Ishikawa (cell line): ENCODE data around the gene PNKP.

Source experiments
- CREB1 ChIP-seq: IDR thresholded peaks from 2 replicates; pipeline ENCODE4 v1.6.1; 2012; ENCODE audit warnings: low read depth
- EGR1 ChIP-seq: IDR thresholded peaks from 2 replicates; pipeline ENCODE4 v1.6.1; 2012
- EP300 ChIP-seq: IDR thresholded peaks from 2 replicates; pipeline ENCODE4 v1.6.1; 2012; ENCODE audit warnings: borderline replicate concordance
- FOXM1 ChIP-seq: IDR thresholded peaks from 2 replicates; pipeline ENCODE4 v1.6.1; 2012; ENCODE audit warnings: low read depth, borderline replicate concordance
- MAX ChIP-seq: IDR thresholded peaks from 2 replicates; pipeline ENCODE4 v1.6.1; 2012
- NFIC ChIP-seq: IDR thresholded peaks from 2 replicates; pipeline ENCODE4 v1.6.1; 2012
- RAD21 ChIP-seq: IDR thresholded peaks from 2 replicates; pipeline ENCODE4 v1.6.1; 2012; ENCODE audit warnings: low read depth
- REST ChIP-seq: IDR thresholded peaks from 2 replicates; pipeline ENCODE4 v1.6.1; 2012; ENCODE audit warnings: low read depth, mild to moderate bottlenecking
- TAF1 ChIP-seq: IDR thresholded peaks from 2 replicates; pipeline ENCODE4 v1.6.1; 2012; ENCODE audit warnings: low read depth, mild to moderate bottlenecking
- TCF12 ChIP-seq: IDR thresholded peaks from 2 replicates; pipeline ENCODE4 v1.6.1; 2012; ENCODE audit warnings: low read depth
- TEAD4 ChIP-seq: IDR thresholded peaks from 2 replicates; pipeline ENCODE4 v1.6.1; 2012
- YY1 ChIP-seq: IDR thresholded peaks from 2 replicates; pipeline ENCODE4 v1.6.1; 2012; ENCODE audit warnings: low read depth
- ZBTB7A ChIP-seq: IDR thresholded peaks from 2 replicates; pipeline ENCODE4 v1.6.1; 2012; ENCODE audit warnings: low read depth

- TF ChIP-seq NFIC (no peak), REST (no peak), TAF1 (no peak), MAX (no peak), RAD21 (no peak), ZBTB7A (no peak), CREB1 (no peak), TEAD4 (no peak), FOXM1 (no peak), EP300 (no peak), TCF12 (no peak), YY1 (no peak), EGR1 (no peak)
Measured at GRCh38 chr19:49838885-49839588, 28.3 kb downstream of the PNKP start.
